ENCODE measurements around the gene PEX14. TPM values are rescaled to one million over a fixed set of nuclear protein-coding genes. Genes with fewer than 3 reads are reported as not detected.

PEX14 gene
- total RNA-seq, 1 experiment from 2014 or later: 17.7 TPM

DNA sequence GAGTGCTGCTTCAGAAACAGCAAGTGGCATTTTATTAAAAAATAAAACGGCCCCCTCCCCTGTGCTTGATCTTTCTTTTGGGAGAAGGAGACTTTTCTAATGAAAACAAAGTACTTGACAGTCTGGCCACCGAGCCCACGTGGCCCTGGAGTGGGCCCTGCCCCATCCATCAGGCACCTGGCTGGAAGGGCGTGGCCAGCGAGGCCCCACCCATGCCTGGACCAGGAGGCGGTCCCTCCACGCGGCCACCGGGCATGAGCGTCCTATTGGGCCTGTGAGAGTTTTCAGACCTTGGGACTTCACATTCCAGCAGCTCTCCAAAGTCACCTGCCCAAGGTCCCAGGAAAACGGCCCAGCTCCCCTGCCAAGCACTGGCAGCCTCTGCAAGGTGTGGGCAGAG is 177.0 kb downstream of the PEX14 start:
- H3K4me3 Mint-ChIP-seq (ENCODE audit: low read depth, unreplicated experiment): no peak overlapping the region
- peaks cover 3% of the 10 kb centered on the region for H3K36me3 Mint-ChIP-seq (ENCODE audit: insufficient read depth, unreplicated experiment)
- H3K4me1 Mint-ChIP-seq (ENCODE audit: low read depth, unreplicated experiment): no peaks in the 10 kb centered on the region
- no peaks in the 10 kb centered on the region for H3K9me3 Mint-ChIP-seq (ENCODE audit: low read depth, unreplicated experiment)
- DNase-seq: no peak
- H3K27ac Mint-ChIP-seq (ENCODE audit: unreplicated experiment): no peak overlapping the region
- intact Hi-C loops (cut with micrococcal nuclease; ENCODE audit: unreplicated experiment): no loop called here
- TF ChIP-seq CTCF (IDR thresholded peaks at IDR 0.05; ENCODE audit: unreplicated experiment): no peak
- CTCF ChIA-PET: no interaction called here
- BruUV-seq (replicated peaks): no TSS peak
- H3K27me3 Mint-ChIP-seq (ENCODE audit: unreplicated experiment): no peaks in the 10 kb centered on the region

- no peaks in the 10 kb centered on the region for H3K27me3 Mint-ChIP-seq (ENCODE audit: unreplicated experiment)
- no TSS peak for BruUV-seq (replicated peaks)
- intact Hi-C loops (cut with micrococcal nuclease; ENCODE audit: unreplicated experiment): no loop called here
- no peak for TF ChIP-seq CTCF (IDR thresholded peaks at IDR 0.05; ENCODE audit: unreplicated experiment)
- no peaks in the 10 kb centered on the region for H3K4me1 Mint-ChIP-seq (ENCODE audit: low read depth, unreplicated experiment)
- CTCF ChIA-PET: no interaction called here
- H3K27ac Mint-ChIP-seq (ENCODE audit: unreplicated experiment): no peak overlapping the region
- no peak for DNase-seq
- H3K4me3 Mint-ChIP-seq (ENCODE audit: low read depth, unreplicated experiment): no peak overlapping the region
- H3K9me3 Mint-ChIP-seq (ENCODE audit: low read depth, unreplicated experiment): no peaks in the 10 kb centered on the region
- H3K36me3 Mint-ChIP-seq (ENCODE audit: insufficient read depth, unreplicated experiment): peaks cover 3% of the 10 kb centered on the region
These were observed 177.9 kb downstream of the PEX14 start for GRCh38 chr1:10652626-10653025.

DNA sequence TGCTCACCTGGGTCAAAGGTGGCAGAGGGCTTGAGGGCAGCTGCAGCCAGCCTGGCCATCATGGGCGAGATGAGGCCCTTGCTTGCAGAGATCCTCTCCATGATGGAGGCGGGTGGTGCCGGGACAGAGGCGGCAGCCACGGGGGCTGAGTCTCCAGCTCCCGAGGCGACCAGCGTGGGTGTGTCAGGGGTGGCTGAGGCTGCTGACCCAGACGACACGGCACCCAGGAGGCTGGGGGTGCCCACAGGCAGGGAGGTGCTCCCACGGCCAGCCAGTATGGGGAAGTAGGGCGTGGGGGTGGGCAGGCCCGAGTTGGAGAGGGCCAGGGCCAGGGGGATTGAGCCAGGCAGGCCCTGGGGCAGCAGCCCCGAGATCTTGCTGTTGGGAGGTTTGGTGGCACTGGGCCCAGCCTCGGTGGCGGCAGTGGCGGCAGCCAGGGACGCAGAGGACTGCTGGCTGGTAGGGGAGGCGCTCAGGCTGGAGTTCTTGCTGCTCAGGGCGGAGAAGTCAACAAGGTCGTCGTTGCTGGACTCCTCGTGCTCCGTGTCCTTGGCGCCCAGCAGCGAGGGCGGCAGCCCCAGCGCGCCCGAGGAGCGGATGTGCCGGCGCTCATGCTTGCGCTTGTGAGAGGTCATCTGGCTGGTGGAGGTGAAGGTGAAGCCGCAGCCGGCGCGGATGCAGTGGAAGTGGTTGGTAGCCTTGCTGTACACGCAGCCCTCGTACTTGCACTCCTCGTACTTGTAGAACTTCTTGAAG is 178.8 kb downstream of the PEX14 start:
- H3K27me3 Mint-ChIP-seq (ENCODE audit: unreplicated experiment): no peaks in the 10 kb centered on the region
- no peaks in the 10 kb centered on the region for H3K4me1 Mint-ChIP-seq (ENCODE audit: low read depth, unreplicated experiment)
- peaks cover 3% of the 10 kb centered on the region for H3K36me3 Mint-ChIP-seq (ENCODE audit: insufficient read depth, unreplicated experiment)
- no peak for DNase-seq
- CTCF ChIA-PET: no interaction called here
- TF ChIP-seq CTCF (IDR thresholded peaks at IDR 0.05; ENCODE audit: unreplicated experiment): no peak
- no TSS peak for BruUV-seq (replicated peaks)
- intact Hi-C loops (cut with micrococcal nuclease; ENCODE audit: unreplicated experiment): no loop called here
- no peaks in the 10 kb centered on the region for H3K9me3 Mint-ChIP-seq (ENCODE audit: low read depth, unreplicated experiment)
- no peak overlapping the region for H3K4me3 Mint-ChIP-seq (ENCODE audit: low read depth, unreplicated experiment)
- no peak overlapping the region for H3K27ac Mint-ChIP-seq (ENCODE audit: unreplicated experiment)

- intact Hi-C loops (cut with micrococcal nuclease; ENCODE audit: unreplicated experiment): no loop called here
- CTCF ChIA-PET: no interaction called here
- no peak for DNase-seq
- Mint-ChIP-seq H3K27ac (ENCODE audit: unreplicated experiment) (no peak overlapping the region), H3K4me3 (ENCODE audit: low read depth, unreplicated experiment) (no peak overlapping the region), H3K36me3 (ENCODE audit: insufficient read depth, unreplicated experiment) (no peaks in the 10 kb centered on the region), H3K9me3 (ENCODE audit: low read depth, unreplicated experiment) (no peaks in the 10 kb centered on the region), H3K4me1 (ENCODE audit: low read depth, unreplicated experiment) (no peaks in the 10 kb centered on the region), H3K27me3 (ENCODE audit: unreplicated experiment) (no peaks in the 10 kb centered on the region)
- BruUV-seq (replicated peaks): no TSS peak
- TF ChIP-seq CTCF (IDR thresholded peaks at IDR 0.05; ENCODE audit: unreplicated experiment): no peak
These were observed 180.3 kb downstream of the PEX14 start for GRCh38 chr1:10655002-10655401.

Data from Calu3 (cell line).